ENCODE results near the gene LEMD3. TPM values are rescaled to one million over a fixed set of nuclear protein-coding genes. Genes with fewer than 3 reads are reported as not detected.
A peak's percentile ranks its signal among the peaks of the same experiment; 100 is the strongest.

Gene LEMD3
- total and polyA plus RNA-seq, 2 of the 8 experiments (the other 6 are each of a cell fraction or from before 2014, with no cell fraction given), result 5.8 to 33.2 TPM

DNA sequence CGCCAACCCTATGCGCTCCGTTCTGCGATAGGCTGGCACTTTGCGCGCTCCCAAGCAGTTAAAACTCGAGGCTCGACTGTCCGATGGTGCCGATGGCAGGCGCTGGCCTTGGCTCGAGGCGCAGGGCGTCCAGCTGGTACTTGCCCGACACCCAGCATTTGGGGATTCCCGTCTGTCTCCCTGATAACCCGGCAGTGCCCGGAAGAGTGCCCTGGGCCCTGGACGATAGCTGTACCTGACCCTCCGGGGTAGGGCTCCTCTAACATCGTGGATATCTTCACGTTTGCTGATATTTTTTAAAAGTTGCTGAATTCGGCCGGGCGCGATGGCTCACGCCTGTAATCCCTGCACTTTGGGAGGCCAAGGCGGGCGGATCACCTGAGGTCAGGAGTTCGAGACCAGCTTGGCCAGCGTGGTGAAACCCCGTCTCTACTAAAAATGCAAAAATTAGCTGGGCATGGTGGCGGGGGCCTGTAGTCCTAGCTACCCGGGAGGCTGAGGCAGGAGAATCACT lies 47.4 kb upstream of the LEMD3 start:
- peak overlapping the region; percentile 23 to 60 (median 42); a peak in 5 of 8 replicates for H3K4me3 ChIP-seq (ENCODE audit: extremely low read depth in 1 of 4, insufficient read depth in 2 of 4, low read depth in 3 of 4, low read length in 4 of 4)
- no peak overlapping the region for H3K23ac ChIP-seq (ENCODE audit: insufficient read length)
- peaks cover 0 to 25% (median 18%) of the 10 kb centered on the region in 4 experiments; a peak in 6 of 7 replicates for H3K27me3 ChIP-seq (replicated peaks in 1 of 4; ENCODE audit: control insufficient read depth in 3 of 4, extremely low read depth in 1 of 4, insufficient read depth in 3 of 4, low read length in 3 of 4)
- no peaks in the 10 kb centered on the region for H3K79me2 ChIP-seq (ENCODE audit: control insufficient read depth in 1 of 2, insufficient read depth in 2 of 2, low read length in 2 of 2)
- H3K79me1 ChIP-seq (ENCODE audit: low read depth, low read length), result no peaks in the 10 kb centered on the region
- H3K4me1 ChIP-seq (replicated peaks in 1 of 4; ENCODE audit: control insufficient read depth in 3 of 4, insufficient read depth in 4 of 4, low read length in 3 of 4), result no peaks in the 10 kb centered on the region; a peak in 1 of 7 replicates
- H2BK12ac ChIP-seq (ENCODE audit: low read depth, low read length), result no peak overlapping the region
- peaks cover 0 to 2% of the 10 kb centered on the region in 2 experiments for H4K20me1 ChIP-seq (replicated peaks in 1 of 2; ENCODE audit: control insufficient read depth in 1 of 2, insufficient read depth in 2 of 2, low read length in 2 of 2)
- H2BK120ac ChIP-seq (replicated peaks; ENCODE audit: low read depth, low read length), result no peak overlapping the region
- H2AK5ac ChIP-seq (ENCODE audit: low read depth, low read length), result no peak overlapping the region
- H4K8ac ChIP-seq (ENCODE audit: extremely low read depth, insufficient read depth, low read length), result no peak overlapping the region
- H3K23me2 ChIP-seq (ENCODE audit: low read depth, low read length), result peaks cover 5% of the 10 kb centered on the region; the same call in 1 of the 2 replicates
- 94% methylated on average over 24 of the region's 34 CpGs; no CpG with 5 or more reads in 1 of the 2 experiments for WGBS, 2 experiments (ENCODE audit: extremely low coverage in 1 of 2, insufficient coverage in 1 of 2, insufficient read length in 1 of 2, insufficient replicate concordance in 2 of 2, low coverage in 1 of 2, low lambda C conversion rate in 2 of 2, missing lambda C conversion rate in 1 of 2)
- H3K36me3 ChIP-seq (ENCODE audit: control insufficient read depth in 2 of 4, insufficient read depth in 4 of 4, low read length in 3 of 4), result no peaks in the 10 kb centered on the region
- no peak overlapping the region for H2BK20ac ChIP-seq (ENCODE audit: low read length)
- H3K18ac ChIP-seq (ENCODE audit: extremely low read depth, low read length), result no peak overlapping the region
- ChIA-PET POLR2A (ENCODE audit: partially characterized antibody) (no interaction called here), CTCF (ENCODE audit: partially characterized antibody) (interaction anchor here (0.7 to 4.2 kb wide), 16 partner anchors 10 to 324 kb away, joined by 3 to 55 read pairs (median 5); partner anchors contain the start of gene LEMD3)
- no peak overlapping the region for H3K56ac ChIP-seq (replicated peaks; ENCODE audit: insufficient read length, low read depth, low read length)
- no peak overlapping the region for H2BK15ac ChIP-seq (ENCODE audit: low read length)
- no peak overlapping the region for H3K27ac ChIP-seq (ENCODE audit: low read depth, low read length)
- no peak overlapping the region for H3K4ac ChIP-seq (replicated peaks; ENCODE audit: insufficient read length, low read depth, low read length)
- H3K4me2 ChIP-seq (ENCODE audit: insufficient read depth in 1 of 2, low read depth in 2 of 2, low read length in 2 of 2), result peak overlapping the region; percentile 54 to 88
- H3K9ac ChIP-seq (replicated peaks in 1 of 4; ENCODE audit: extremely low read depth in 1 of 4, low read depth in 3 of 4, low read length in 3 of 4), result no peak overlapping the region
- no peak overlapping the region for H4K91ac ChIP-seq (replicated peaks; ENCODE audit: insufficient read length, low read length)
- no peak overlapping the region for H2BK5ac ChIP-seq (ENCODE audit: low read depth, low read length)
- FAIRE-seq, result no peak
- H4K5ac ChIP-seq (ENCODE audit: insufficient read length, low read depth, low read length), result peak overlapping the region; percentile 16
- peak overlapping the region; percentile 92; the same call in 1 of the 2 replicates for H2AFZ ChIP-seq (ENCODE audit: low read length)
- no peak overlapping the region for H3K14ac ChIP-seq (ENCODE audit: insufficient read length)
- no peaks in the 10 kb centered on the region for H3K9me3 ChIP-seq (ENCODE audit: insufficient read depth in 2 of 2, low read depth in 1 of 2, low read length in 1 of 2)
- no peak for DNase-seq (ENCODE audit: low read depth in 1 of 2, low spot score in 2 of 2)
- TF ChIP-seq CTCF (IDR thresholded peaks at IDR 0.05; ENCODE audit: control extremely low read depth in 1 of 3, insufficient read depth in 1 of 3, low read depth in 1 of 3, low read length in 3 of 3) (no peak), TBP (IDR thresholded peaks at IDR 0.05; ENCODE audit: low read depth, low read length) (no peak), TEAD4 (IDR thresholded peaks at IDR 0.05; ENCODE audit: low read depth, low read length) (no peak), JUN (IDR thresholded peaks at IDR 0.05; ENCODE audit: low read depth, low read length) (no peak), TCF12 (IDR thresholded peaks at IDR 0.05; ENCODE audit: low read depth, low read length) (no peak), RFX5 (IDR thresholded peaks at IDR 0.05; ENCODE audit: borderline replicate concordance, low read depth, low read length) (no peak), RAD21 (IDR thresholded peaks at IDR 0.05 in 1 of 2, conservative IDR thresholded peaks at IDR 0.05 in 1 of 2; ENCODE audit: low read depth in 2 of 2, low read length in 2 of 2) (no peak), RXRA (IDR thresholded peaks at IDR 0.05; ENCODE audit: insufficient read depth, low read depth, low read length) (no peak), POLR2A (IDR thresholded peaks at IDR 0.05; ENCODE audit: control extremely low read depth in 1 of 2, low read depth in 2 of 2, low read length in 2 of 2) (no peak), BRCA1 (IDR thresholded peaks at IDR 0.05; ENCODE audit: low read depth, low read length) (no peak)
- TF ChIP-seq, protein P1, sequence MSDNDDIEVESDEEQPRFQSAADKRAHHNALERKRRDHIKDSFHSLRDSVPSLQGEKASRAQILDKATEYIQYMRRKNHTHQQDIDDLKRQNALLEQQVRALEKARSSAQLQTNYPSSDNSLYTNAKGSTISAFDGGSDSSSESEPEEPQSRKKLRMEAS (IDR thresholded peaks at IDR 0.05), result no peak

Data from H1 (cell line).